Activated CD8-positive, alpha-beta memory T cell treated with anti-CD3 and anti-CD28 coated beads, Interleukin-2, amount 50 U/mL, for 4 hours (primary cell): ENCODE data around the gene CD27.
"Not testable (repeated sequence)": the region's sequence is repeated elsewhere in the genome, so short reads cannot be mapped to it uniquely, and the experiment has no call there.

Experiments
- DNase-seq: peaks from one replicate; pipeline ENCODE4 v3.0.0-alpha.2; 2020

Gene CD27

GRCh38 chr12:6489449-6489848, 44.7 kb downstream of the CD27 start:
- DNase-seq = no peak

- not testable (repeated sequence) for DNase-seq
Measured at GRCh38 chr12:6490673-6491072, 45.9 kb downstream of the CD27 start.

GRCh38 chr12:6492838-6493496, 48.2 kb downstream of the CD27 start, which contains the start of gene MRPL51:
MRPL51 (minus strand) TSS chr12:6493262; CDS start chr12:6493136, 126 bp downstream.
- peak; percentile 96 for DNase-seq

GRCh38 chr12:6493497-6494257, 48.9 kb downstream of the CD27 start, which contains the start of gene NCAPD2:
NCAPD2 (plus strand) TSS chr12:6494102; CDS start chr12:6495099, 997 bp downstream.
- DNase-seq = peak; percentile 90

- no peak for DNase-seq
Measured at GRCh38 chr12:6494258-6494743, 49.5 kb downstream of the CD27 start.

- no peak for DNase-seq
Measured at GRCh38 chr12:6494968-6495367, 50.2 kb downstream of the CD27 start.

GRCh38 chr12:6497291-6497690, 52.5 kb downstream of the CD27 start:
- DNase-seq = not testable (repeated sequence)

GRCh38 chr12:6500466-6500865, 55.7 kb downstream of the CD27 start:
- no peak for DNase-seq
